CD4-positive, alpha-beta memory T cell (primary cell): ENCODE data around the gene SLC17A4. TPM values are rescaled to one million over a fixed set of nuclear protein-coding genes. Genes with fewer than 3 reads are reported as not detected.

Experiments
- CTCF ChIA-PET: fragments of 350-600 bp; sonication (Branson Sonifier 250); formaldehyde crosslinking; loops from one replicate; lab custom pipeline; 2021; ENCODE audit warnings: inconsistent platforms; ENCODE audit not compliant: partially characterized antibody; lab: Charles Lee
- POLR2A ChIA-PET: fragments of 350-600 bp; sonication (Branson Sonifier 250); formaldehyde crosslinking; loops from one replicate; lab custom pipeline; 2021; ENCODE audit not compliant: partially characterized antibody; lab: Charles Lee
- DNase-seq, 5 donors: peaks; one replicate each; pipeline versions ENCODE4 v3.0.0 to v3.0.0-alpha.2; 2020 to 2022; ENCODE audit warnings: mixed read lengths in 1 of 5
- H3K27ac ChIP-seq: one replicate; pipeline ENCODE4 v1.7.0; 2013; ENCODE audit warnings: low read depth, low read length
- H3K27me3 ChIP-seq: 2 replicates; pipeline ENCODE4 v1.7.0; 2013; ENCODE audit warnings: mild to moderate bottlenecking, low read length, moderate library complexity; ENCODE audit not compliant: insufficient read depth
- H3K36me3 ChIP-seq: 2 replicates; pipeline ENCODE4 v1.7.0; 2013; ENCODE audit warnings: mild to moderate bottlenecking, low read length, moderate library complexity; ENCODE audit not compliant: insufficient read depth
- H3K4me1 ChIP-seq: 2 replicates; pipeline ENCODE4 v1.7.0; 2013; ENCODE audit warnings: mild to moderate bottlenecking, low read length, moderate library complexity; ENCODE audit not compliant: insufficient read depth
- H3K4me3 ChIP-seq, 2 donors: one replicate each; pipeline ENCODE4 v1.7.0; 2013; ENCODE audit warnings: low read length in 2 of 2, mild to moderate bottlenecking in 1 of 2
- H3K9me3 ChIP-seq, 2 donors: one replicate each; pipeline ENCODE4 v1.7.0; 2013; ENCODE audit warnings: low read length in 2 of 2, control low read depth in 1 of 2; ENCODE audit not compliant: control insufficient read depth in 1 of 2
- H3K27ac Mint-ChIP-seq, 7 donors: one replicate each; pipeline ENCODE4 v1.8.0; 2020 to 2021; ENCODE audit warnings: mixed read lengths in 7 of 7, mild to moderate bottlenecking in 6 of 7, inconsistent platforms in 3 of 7, moderate library complexity in 3 of 7
- H3K27me3 Mint-ChIP-seq, 2 donors: one replicate each; pipeline ENCODE4 v1.8.0; 2020 to 2021; ENCODE audit warnings: mixed read lengths in 2 of 2
- H3K36me3 Mint-ChIP-seq, 2 donors: one replicate each; pipeline ENCODE4 v1.8.0; 2020 to 2021; ENCODE audit warnings: mixed read lengths in 2 of 2, inconsistent platforms in 1 of 2, mild to moderate bottlenecking in 1 of 2
- H3K4me1 Mint-ChIP-seq, 4 donors: one replicate each; pipeline ENCODE4 v1.8.0; 2020 to 2021; ENCODE audit warnings: mixed read lengths in 4 of 4, mild to moderate bottlenecking in 1 of 4
- H3K4me3 Mint-ChIP-seq, 8 donors: one replicate each; pipeline ENCODE4 v1.8.0; 2020 to 2021; ENCODE audit warnings: mixed read lengths in 8 of 8, mild to moderate bottlenecking in 7 of 8, moderate library complexity in 6 of 8, inconsistent platforms in 3 of 8
- H3K9me3 Mint-ChIP-seq, 8 donors: one replicate each; pipeline ENCODE4 v1.8.0; 2020 to 2021; ENCODE audit warnings: mixed read lengths in 8 of 8, mild to moderate bottlenecking in 5 of 8, inconsistent platforms in 3 of 8, moderate library complexity in 1 of 8
- intact Hi-C: fragments of 100-400 bp; cut with micrococcal nuclease; formaldehyde crosslinking; loops from one replicate; pipeline ENCODE4 v1.15.1; 2023
- polyA plus RNA-seq, 2 donors: library from polyadenylated mRNA; unstranded; fragments of 300-500 nt; fragmentation: Illumina TruSeq; gene quantifications; one replicate each; pipeline ENCODE4 v1.2.3, GENCODE V29; 2021
- total RNA-seq, 2 experiments: library from RNA; stranded (reverse); gene quantifications; one replicate each; pipeline ENCODE4 v1.2.3, GENCODE V29; 2021

The SLC17A4 gene
- total RNA-seq: not detected
- not detected for polyA plus RNA-seq

GRCh38 chr6:25754535-25754934 is at the start of gene SLC17A4:
TSS of gene SLC17A4 (plus strand) at chr6:25754742. CDS start at chr6:25761963, 7,221 bp downstream.
- DNase-seq: no peak
- Mint-ChIP-seq H3K36me3 (no peaks in the 10 kb centered on the region), H3K27ac (no peak within 1 kb of the TSS), H3K4me1 (no peaks in the 10 kb centered on the region), H3K27me3 (peaks cover 0 to 10% of the 10 kb centered on the region in 2 donors), H3K4me3 (no peak within 1 kb of the TSS), H3K9me3 (no peaks in the 10 kb centered on the region)
- intact Hi-C loops: no loop called here
- Histone ChIP-seq H3K4me1 (no peaks in the 10 kb centered on the region), H3K4me3 (no peak within 1 kb of the TSS), H3K9me3 (no peaks in the 10 kb centered on the region), H3K27ac (no peak within 1 kb of the TSS), H3K27me3 (no peaks in the 10 kb centered on the region), H3K36me3 (no peaks in the 10 kb centered on the region)
- CTCF ChIA-PET: no interaction called here
- POLR2A ChIA-PET: no interaction called here

DNA sequence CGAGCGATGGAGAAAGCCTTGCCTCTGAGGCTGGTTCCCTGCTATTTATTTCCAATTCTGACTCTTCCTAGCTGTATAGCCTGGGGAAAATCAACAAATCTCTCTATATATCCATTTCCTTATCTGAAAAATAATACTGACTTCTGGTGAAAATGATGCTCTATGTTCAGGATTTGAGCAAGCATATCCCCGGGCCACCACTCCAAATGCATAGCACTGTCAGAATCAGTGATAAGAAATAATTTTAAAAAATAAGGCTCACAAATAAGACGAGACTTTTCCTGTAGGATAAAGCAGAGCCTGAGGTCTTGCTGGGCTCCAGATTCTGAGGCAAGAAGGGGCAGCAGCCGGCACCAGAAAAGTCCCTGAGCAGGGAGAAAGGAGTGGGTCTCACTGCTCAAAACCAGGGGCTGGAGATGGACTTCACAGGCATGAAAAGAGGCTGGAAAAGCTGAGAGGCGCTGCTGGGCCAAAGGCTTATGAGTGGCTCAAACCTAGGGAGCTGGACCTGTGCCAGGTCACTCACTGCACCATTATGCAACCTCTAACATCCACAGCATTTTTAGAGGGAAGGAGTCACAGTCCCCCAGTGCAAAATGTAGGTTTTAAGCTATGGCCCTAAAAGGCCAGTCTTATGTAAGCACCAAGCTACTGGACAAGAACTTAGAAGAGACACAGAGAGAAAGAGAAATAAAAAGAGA is 48.1 kb upstream of the SLC17A4 start:
- H3K36me3 Mint-ChIP-seq: no peaks in the 10 kb centered on the region
- Histone ChIP-seq H3K36me3 (no peaks in the 10 kb centered on the region), H3K9me3 (no peaks in the 10 kb centered on the region), H3K4me3 (no peak overlapping the region), H3K27me3 (peaks cover 3% of the 10 kb centered on the region), H3K27ac (no peak overlapping the region), H3K4me1 (no peaks in the 10 kb centered on the region)
- no peak overlapping the region for H3K4me3 Mint-ChIP-seq
- POLR2A ChIA-PET: no interaction called here
- DNase-seq: no peak
- intact Hi-C loops: no loop called here
- no peaks in the 10 kb centered on the region for H3K9me3 Mint-ChIP-seq
- no peaks in the 10 kb centered on the region for H3K4me1 Mint-ChIP-seq
- no peak overlapping the region for H3K27ac Mint-ChIP-seq
- CTCF ChIA-PET: interaction anchor here (6.0 kb wide), 1 partner anchor 13 kb away, joined by 33 read pairs; no protein-coding TSS in a partner anchor
- peaks cover 4 to 18% of the 10 kb centered on the region in 2 donors for H3K27me3 Mint-ChIP-seq

- peaks cover 3% of the 10 kb centered on the region for H3K27me3 ChIP-seq
- H3K4me3 ChIP-seq: no peak overlapping the region
- no peaks in the 10 kb centered on the region for H3K36me3 ChIP-seq
- Mint-ChIP-seq H3K4me3 (no peak overlapping the region), H3K27ac (no peak overlapping the region), H3K36me3 (no peaks in the 10 kb centered on the region), H3K4me1 (no peaks in the 10 kb centered on the region), H3K9me3 (no peaks in the 10 kb centered on the region), H3K27me3 (peaks cover 3 to 9% of the 10 kb centered on the region in 2 donors)
- no peak overlapping the region for H3K27ac ChIP-seq
- no peaks in the 10 kb centered on the region for H3K9me3 ChIP-seq
- CTCF ChIA-PET: interaction anchor here (1.0 to 2.4 kb wide), 2 partner anchors 10 to 24 kb away, joined by 3 to 18 read pairs; no protein-coding TSS in a partner anchor
- no peaks in the 10 kb centered on the region for H3K4me1 ChIP-seq
- DNase-seq: no peak
- intact Hi-C loops: no loop called here
- POLR2A ChIA-PET: no interaction called here
Measured at GRCh38 chr6:25709761-25710160, 44.8 kb upstream of the SLC17A4 start.

GRCh38 chr6:25710287-25710686 is 44.3 kb upstream of the SLC17A4 start:
- ChIA-PET CTCF (interaction anchor here (1.0 to 2.4 kb wide), 2 partner anchors 10 to 24 kb away, joined by 3 to 18 read pairs; no protein-coding TSS in a partner anchor), POLR2A (no interaction called here)
- no peak overlapping the region for H3K27ac ChIP-seq
- no peak for DNase-seq
- Mint-ChIP-seq H3K4me1 (no peaks in the 10 kb centered on the region), H3K36me3 (no peaks in the 10 kb centered on the region), H3K27me3 (peaks cover 3 to 9% of the 10 kb centered on the region in 2 donors), H3K9me3 (no peaks in the 10 kb centered on the region), H3K27ac (no peak overlapping the region), H3K4me3 (no peak overlapping the region)
- intact Hi-C loops: no loop called here
- H3K9me3 ChIP-seq: no peaks in the 10 kb centered on the region
- H3K27me3 ChIP-seq: peaks cover 3% of the 10 kb centered on the region
- H3K4me1 ChIP-seq: no peaks in the 10 kb centered on the region
- no peaks in the 10 kb centered on the region for H3K36me3 ChIP-seq
- no peak overlapping the region for H3K4me3 ChIP-seq

DNA sequence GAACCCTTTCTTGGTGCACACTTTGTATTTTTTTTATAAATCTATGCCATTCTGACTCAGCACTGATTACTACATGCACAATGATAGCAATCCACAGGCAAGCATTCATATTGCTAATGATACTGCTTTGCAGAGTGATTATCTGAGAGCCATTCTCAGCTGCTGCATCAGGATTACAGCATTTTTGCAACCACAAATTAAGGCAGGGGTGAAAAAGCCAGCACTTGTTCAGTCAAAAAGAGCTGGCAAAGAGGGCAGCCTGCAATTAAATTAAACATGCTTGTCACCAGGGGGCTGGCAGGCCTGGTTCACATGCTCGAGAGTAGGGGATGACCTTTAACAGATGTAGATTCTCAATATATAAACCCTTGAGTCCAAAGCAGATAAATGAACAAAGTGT is 40.7 kb upstream of the SLC17A4 start:
- Histone ChIP-seq H3K4me1 (no peaks in the 10 kb centered on the region), H3K9me3 (no peaks in the 10 kb centered on the region), H3K27ac (no peak overlapping the region), H3K27me3 (no peaks in the 10 kb centered on the region), H3K4me3 (no peak overlapping the region), H3K36me3 (no peaks in the 10 kb centered on the region)
- Mint-ChIP-seq H3K36me3 (no peaks in the 10 kb centered on the region), H3K9me3 (no peaks in the 10 kb centered on the region), H3K4me3 (no peak overlapping the region), H3K4me1 (no peaks in the 10 kb centered on the region), H3K27ac (no peak overlapping the region), H3K27me3 (peaks cover 3 to 4% of the 10 kb centered on the region in 2 donors)
- POLR2A ChIA-PET: interaction anchor here (0.9 kb wide), 1 partner anchor 9 kb away, joined by 3 read pairs; no protein-coding TSS in a partner anchor
- DNase-seq: no peak
- CTCF ChIA-PET: interaction anchor here (1.6 kb wide), 1 partner anchor 16 kb away, joined by 5 read pairs; no protein-coding TSS in a partner anchor
- intact Hi-C loops: no loop called here

DNA sequence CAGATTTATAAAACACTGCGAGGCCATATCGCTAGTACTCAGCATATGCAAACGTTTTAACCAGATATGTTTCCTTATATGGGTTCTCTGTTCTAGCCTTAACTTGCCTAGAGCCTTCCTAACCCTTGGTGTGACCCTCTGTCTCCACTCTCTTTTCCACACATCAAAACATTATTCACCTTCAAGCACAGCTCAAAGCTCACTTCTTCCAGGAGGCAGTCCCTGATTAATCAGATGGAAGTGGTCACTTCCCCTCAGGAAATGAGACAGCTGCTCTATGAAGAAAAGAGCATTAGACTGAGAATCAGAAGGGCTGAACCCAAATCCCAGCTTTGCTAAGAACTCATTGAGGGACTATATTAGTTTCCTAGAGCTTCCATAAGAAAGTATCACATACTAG is 39.8 kb upstream of the SLC17A4 start:
- intact Hi-C loops: no loop called here
- POLR2A ChIA-PET: interaction anchor here (0.9 kb wide), 1 partner anchor 9 kb away, joined by 3 read pairs; no protein-coding TSS in a partner anchor
- no peak overlapping the region for H3K4me3 ChIP-seq

GRCh38 chr6:25715794-25716193 is 38.7 kb upstream of the SLC17A4 start:
- Histone ChIP-seq H3K27me3 (no peaks in the 10 kb centered on the region), H3K4me1 (no peaks in the 10 kb centered on the region), H3K36me3 (no peaks in the 10 kb centered on the region), H3K27ac (no peak overlapping the region), H3K4me3 (no peak overlapping the region), H3K9me3 (no peaks in the 10 kb centered on the region)
- Mint-ChIP-seq H3K27me3 (peaks cover 6% of the 10 kb centered on the region in 2 donors), H3K27ac (no peak overlapping the region), H3K4me3 (no peak overlapping the region), H3K4me1 (peaks cover 0 to 3% (median 0%) of the 10 kb centered on the region in 4 donors), H3K9me3 (no peaks in the 10 kb centered on the region), H3K36me3 (no peaks in the 10 kb centered on the region)
- intact Hi-C loops: no loop called here
- POLR2A ChIA-PET: no interaction called here
- DNase-seq: no peak
- CTCF ChIA-PET: interaction anchor here (0.8 to 1.6 kb wide), 5 partner anchors 11 to 300 kb away, joined by 3 to 5 read pairs (median 3); a partner anchor contains a TSS

More for the DNA sequence above, 39.8 kb upstream of the SLC17A4 start:
- no peak overlapping the region for H3K27ac ChIP-seq
- no peaks in the 10 kb centered on the region for H3K27me3 ChIP-seq
- H3K4me1 ChIP-seq: no peaks in the 10 kb centered on the region
- CTCF ChIA-PET: interaction anchor here (1.1 to 1.6 kb wide), 3 partner anchors 15 to 289 kb away, joined by 3 to 5 read pairs (median 5); no protein-coding TSS in a partner anchor
- H3K9me3 Mint-ChIP-seq: no peaks in the 10 kb centered on the region
- no peaks in the 10 kb centered on the region for H3K4me1 Mint-ChIP-seq
- DNase-seq: no peak
- peaks cover 3 to 4% of the 10 kb centered on the region in 2 donors for H3K27me3 Mint-ChIP-seq
- no peaks in the 10 kb centered on the region for H3K9me3 ChIP-seq
- no peaks in the 10 kb centered on the region for H3K36me3 ChIP-seq
- H3K36me3 Mint-ChIP-seq: no peaks in the 10 kb centered on the region
- H3K27ac Mint-ChIP-seq: no peak overlapping the region
- no peak overlapping the region for H3K4me3 Mint-ChIP-seq
